UCSD-AML1 (cell line): ENCODE data around the gene CKS1B.
A peak's percentile ranks its signal among the peaks of the same experiment; 100 is the strongest.

ENCODE experiments used
- DNase-seq: peaks from one replicate; lab custom pipeline; 2025; ENCODE audit not compliant: unreplicated experiment; lab: John Stamatoyannopoulos, UW

CKS1B gene

DNA sequence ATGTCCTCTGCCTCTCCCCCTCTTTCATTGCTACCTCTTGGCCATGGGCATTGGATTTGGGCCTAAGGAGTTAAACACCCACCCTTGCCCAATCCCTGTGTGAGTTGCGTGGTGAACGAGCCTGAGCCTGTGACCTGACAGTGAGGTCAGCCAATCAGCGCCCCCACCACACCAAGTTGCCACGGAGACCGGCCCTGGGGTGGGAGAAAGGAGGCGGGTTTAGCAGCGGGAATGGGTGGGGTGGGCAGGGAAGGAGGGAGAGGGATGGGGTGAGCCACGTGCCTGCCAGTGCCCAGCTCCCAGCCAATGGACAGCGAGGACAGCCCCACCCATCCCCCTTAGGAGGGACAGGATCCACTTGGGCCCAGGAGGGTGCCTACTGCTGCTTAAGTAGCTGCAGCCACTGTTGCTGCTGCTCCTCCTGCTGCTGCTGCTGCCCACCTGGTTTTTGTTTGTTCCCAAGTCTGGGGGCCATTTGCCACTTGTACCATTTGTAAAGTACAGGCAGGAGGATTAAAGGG, 37.6 kb downstream of the CKS1B start:
- peak; percentile 60 for DNase-seq

DNA sequence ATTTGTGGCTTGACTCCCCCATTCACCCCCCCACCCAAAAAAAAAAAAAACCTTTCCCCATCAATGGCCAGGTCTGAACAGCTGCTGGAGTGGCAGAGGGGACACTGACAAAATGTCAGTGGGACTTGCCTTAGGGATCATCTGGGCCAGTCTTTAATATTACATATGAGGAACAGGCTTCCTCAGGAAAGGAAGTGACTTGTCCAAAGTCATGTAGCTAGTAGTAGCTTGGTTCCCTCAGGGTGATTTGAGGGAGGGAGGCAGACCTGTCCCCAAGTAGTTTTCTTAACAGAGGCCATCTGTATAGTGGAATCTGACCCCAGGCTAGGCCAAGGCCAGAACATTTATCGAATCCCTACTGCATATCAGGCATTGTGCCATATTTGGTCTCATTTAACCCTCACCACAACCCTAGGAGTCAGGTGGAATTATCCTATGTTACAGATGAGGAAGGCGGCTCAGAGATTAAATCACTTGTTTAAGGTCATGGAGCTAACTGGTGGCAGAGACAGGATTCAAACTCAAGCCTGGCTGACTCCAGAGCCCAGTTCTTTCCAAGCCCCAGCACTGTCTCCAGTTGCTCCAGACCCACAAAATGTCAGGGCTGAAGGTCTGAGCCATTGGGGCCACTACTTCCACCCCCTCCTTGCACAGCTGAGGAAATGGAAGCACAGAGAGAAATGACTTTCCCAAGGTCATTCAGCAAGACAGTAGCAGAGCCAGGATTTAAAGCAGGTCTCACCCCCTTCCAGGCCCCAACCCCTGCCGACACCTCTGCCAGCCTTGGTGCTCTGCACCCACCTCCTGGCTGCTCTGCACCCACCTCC, 38.5 kb downstream of the CKS1B start:
- DNase-seq, result no peak

DNA sequence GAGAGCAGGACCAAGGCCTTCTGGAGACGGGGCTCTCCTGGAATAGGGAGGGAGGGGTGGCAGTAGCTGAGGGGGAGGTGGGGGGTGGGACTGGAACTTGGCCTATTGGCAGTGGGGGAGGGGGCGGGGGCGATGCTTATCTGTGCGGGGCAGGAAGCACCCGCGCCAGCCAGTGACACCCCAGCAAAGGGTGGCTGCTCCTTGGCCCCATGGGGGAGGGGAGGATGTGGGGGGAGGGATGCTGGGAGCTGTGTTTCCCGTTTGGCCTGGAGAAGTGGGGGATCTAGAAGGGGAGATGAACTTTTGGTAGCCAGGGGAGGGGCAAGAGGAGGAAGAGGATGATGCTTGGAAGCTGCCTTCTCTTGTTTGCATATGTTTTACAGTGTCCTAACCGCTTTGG, 39.2 kb downstream of the CKS1B start:
- peak; percentile 80 for DNase-seq

DNA sequence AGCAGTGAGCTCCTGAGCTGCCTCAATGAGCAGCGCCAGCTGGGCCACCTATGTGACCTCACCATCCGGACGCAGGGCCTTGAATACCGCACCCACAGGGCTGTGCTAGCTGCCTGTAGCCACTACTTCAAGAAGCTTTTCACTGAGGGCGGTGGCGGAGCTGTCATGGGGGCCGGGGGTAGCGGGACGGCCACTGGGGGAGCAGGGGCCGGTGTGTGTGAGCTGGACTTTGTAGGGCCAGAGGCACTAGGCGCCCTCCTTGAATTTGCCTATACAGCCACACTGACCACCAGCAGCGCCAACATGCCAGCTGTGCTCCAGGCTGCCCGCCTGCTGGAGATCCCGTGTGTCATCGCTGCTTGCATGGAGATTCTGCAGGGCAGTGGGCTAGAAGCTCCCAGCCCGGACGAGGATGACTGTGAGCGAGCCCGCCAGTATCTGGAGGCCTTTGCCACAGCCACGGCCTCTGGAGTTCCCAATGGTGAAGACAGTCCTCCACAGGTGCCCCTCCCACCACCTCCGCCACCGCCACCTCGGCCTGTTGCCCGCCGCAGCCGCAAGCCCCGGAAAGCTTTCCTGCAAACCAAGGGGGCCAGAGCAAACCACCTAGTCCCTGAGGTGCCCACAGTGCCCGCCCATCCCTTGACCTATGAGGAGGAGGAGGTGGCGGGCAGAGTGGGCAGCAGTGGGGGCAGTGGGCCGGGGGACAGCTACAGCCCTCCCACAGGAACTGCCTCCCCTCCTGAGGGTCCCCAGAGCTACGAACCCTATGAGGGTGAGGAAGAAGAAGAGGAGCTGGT, 40.4 kb downstream of the CKS1B start:
- DNase-seq, result no peak

DNA sequence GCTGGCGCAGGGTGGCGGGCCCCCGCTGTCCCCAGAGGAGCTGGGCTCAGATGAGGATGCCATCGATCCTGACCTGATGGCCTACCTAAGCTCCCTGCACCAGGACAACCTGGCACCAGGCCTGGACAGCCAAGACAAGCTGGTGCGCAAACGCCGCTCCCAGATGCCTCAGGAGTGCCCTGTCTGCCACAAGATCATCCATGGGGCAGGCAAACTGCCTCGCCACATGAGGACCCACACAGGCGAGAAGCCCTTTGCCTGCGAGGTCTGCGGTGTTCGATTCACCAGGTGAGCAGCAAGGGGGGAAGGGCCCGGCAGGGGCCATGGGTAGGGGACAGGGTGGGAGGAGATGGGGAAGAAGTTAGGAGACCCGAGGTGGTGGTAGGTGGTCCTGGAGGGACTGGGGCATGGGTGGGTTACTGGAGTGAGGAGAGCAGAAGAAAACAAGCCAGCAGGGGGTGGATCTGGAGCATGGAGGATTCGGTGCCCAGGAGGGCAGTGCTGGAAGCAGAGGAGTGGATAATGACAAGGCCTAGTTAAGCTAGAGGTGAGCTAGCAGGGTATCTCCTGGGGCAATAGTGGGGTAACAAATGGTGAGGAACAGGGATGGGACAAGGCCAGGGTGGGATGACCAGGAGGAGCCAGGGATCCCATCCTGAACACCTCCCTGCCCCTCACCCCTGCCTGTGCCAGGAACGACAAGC, 41.2 kb downstream of the CKS1B start:
- no peak for DNase-seq

DNA sequence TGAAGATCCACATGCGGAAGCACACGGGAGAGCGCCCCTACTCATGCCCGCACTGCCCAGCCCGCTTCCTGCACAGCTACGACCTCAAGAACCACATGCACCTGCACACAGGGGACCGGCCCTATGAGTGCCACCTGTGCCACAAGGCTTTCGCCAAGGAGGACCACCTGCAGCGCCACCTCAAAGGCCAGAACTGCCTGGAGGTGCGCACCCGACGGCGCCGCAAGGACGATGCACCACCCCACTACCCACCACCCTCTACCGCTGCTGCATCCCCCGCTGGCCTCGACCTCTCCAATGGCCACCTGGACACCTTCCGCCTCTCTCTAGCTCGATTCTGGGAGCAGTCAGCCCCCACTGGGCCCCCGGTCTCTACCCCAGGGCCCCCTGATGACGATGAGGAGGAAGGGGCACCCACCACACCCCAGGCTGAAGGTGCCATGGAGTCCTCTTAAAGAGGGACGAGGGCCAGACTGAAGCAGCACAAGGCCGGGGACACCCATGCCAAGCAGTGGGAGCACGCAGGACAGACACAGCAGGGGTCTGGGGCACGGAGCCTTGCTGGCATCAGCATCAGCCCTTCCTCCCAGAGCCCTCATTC, 41.9 kb downstream of the CKS1B start:
- no peak for DNase-seq

DNA sequence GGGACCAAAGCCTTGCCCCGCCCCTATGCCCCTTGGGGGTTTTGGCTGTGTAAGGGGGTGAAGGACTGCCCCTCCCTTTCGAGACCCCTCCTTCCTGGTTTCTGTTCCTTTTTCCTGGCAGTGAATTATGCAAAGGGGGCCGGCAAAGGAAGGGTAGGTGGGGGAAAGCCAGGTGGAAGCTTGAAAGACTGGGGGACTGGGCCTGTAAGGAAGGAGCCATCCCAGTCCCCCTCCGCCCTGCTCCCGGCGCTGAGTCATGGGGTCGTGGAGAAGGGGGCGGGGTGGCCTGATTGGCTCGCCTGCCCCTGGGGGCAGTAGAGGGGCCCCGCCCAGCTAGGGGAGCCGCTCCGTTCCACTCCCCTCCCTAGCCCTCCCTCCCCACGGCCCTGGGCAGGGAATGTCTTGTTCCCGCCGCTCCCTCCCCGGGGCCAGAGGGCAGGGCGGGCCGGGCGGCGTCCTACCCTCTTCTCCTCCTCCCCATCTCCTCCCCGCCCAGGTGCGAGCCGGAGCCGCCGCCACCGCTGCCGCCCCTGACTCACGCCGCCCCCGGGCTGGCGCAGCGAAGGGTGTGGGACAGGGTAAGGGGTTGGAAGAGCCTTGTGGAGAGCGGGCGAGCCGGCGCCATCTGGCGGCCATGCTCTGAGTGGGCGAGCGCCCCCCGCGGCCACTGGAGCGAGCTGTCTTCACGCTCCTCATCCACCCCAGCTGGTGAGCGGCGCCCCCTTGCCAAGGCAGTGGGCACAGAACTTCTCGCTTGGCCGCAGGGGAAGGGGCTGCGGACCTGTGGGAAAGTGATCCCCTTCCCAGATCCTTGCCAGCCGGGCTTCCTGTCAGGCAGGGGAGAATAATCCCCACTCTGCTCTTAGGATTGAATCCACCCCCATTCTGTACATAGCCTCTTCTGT, 42.8 kb downstream of the CKS1B start:
- DNase-seq, result peak; percentile 90

DNA sequence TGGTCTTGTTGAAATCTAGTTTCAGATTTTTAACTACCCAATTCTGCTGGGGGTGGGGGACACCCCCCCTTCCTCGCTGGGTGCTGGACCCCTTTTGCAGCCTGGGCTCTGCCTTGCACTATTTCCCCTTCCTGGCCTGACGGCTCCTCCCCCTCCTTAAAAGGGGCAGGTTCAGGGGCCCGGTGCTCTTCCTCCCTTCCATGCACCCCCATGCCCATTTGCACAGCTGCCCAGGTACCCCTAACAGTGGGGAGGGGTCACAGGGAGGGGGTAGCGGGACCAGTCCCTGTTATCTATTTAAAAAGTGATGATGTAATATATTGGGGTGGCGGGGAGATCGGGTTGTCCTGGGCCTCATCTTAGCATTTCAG, 43.5 kb downstream of the CKS1B start:
- no peak for DNase-seq

DNA sequence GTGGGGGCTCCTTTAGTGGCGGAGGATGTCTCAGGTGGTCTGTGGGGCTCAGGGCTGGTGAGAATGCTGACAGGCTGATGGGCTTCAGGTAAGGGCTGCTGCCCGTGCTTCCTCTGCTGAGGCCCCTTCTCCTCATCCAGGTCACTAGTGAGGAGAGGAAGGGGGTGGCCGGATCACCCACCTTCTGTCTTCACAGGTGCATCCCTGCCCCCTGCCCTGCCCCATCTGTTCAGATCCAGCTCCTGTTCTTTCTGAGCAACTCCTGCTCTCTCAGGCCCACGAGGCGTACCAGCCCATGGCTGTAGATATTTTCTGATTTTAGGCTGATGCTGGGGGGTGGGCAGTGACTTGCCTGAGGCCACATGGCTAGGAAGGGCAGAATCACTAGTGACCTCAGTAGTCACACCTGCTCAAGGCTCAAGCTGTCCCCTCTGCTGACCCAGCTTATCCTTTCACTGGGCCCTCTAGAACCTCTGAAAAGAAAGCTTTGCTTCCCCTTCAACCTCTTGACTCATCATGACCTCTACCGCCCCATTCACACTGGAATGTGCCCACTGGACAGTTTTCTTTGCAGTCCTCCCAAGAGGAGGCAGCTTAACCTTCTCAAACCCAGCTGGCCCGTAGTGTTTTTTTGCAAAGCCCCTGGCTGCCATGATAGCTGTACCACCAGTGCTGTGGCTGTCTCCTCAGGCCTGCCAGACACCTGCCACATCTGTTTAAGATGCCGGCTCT, 44.3 kb downstream of the CKS1B start:
- no peak for DNase-seq

DNA sequence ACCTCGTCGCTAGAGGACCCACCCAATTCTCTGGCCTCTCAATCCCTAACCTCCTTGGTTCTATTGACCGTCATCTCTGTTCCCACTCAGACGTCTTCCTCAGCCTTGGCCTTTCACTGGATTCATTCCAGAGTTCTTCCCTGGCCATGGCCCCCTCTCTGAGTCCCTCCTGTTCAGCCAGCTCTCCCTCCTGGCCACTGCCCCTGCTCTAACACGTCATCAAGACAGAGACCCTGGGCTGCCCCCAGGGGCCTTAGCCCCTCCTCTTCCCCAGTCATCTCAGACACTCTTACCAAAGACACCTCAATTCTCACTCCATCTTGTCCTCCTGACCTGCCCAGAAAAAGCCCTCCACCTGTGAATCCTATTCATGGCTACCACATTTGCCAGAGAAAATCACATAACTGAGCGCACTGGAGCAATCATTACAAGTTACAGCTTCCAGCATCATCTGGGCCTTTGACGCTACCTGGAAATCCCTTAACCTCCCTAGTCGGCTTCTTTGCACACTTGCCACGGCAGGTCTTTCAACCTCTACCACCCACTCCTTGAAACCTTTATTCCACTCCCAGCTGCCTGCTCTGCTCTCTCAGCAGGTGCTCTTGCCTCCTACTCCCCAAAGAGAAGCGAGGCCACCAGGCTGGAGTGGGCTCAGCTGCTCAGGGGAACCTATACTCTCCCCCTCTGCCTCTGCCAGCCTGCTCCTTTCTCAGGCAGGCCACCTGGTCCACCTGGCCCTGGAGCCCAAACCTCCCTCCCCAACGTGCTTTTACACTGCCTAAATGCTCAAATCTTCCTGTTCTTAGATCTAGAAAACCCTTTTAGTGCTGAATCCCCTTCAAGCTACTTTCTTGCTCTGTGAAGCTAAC, 45.1 kb downstream of the CKS1B start:
- no peak for DNase-seq

DNA sequence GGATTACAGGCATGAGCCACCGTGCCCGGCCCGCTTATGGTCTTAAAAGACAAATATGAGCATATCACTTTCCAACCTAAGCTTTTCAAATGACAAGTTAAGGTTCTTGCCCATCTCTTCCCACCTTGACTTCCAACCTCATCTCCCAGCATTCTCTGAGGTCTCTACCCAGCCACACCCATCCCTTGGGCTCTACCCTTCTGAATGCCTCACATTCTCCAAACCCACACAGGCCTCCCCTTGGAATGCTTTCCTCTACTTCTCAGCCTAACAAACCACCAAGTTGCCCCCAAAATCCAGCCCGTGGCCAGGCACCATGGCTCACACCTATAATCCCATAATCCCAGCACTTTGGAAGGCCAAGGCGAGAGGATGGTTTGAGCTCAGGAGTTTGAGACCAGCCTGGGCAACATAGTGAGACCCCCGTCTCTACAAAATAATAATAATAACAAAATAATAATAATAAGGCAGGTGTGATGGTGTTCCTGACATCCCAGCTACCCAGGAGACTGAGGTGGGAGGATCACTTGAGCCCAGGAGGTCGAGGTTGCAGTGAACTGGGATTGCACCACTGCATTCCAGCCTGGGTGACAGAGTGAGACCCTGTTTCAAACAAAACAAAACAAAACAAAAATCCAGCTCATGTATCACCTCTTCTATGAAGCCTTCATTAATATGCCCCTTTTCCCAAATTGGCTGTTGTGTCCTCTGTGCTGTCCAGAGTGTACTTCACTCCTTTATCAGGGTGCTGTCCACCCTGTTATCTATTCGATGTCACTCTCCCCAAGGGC, 47.9 kb downstream of the CKS1B start:
- DNase-seq, result no peak

DNA sequence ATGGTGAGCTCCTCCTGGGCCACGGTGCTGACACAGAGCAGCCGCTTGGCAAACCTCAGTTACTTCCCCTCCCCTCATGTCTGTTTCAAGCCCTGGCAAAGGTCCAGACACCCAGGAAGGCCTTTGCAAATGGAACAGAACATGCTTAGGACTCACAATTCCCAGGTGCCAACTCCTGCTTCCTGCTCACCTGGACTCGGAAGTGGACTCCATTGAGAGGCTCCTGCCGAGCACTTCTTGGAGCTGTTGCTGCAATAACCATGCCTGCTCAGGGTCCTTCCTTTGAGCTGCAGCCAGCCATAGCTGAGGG, 48.4 kb downstream of the CKS1B start:
- DNase-seq, result no peak

DNA sequence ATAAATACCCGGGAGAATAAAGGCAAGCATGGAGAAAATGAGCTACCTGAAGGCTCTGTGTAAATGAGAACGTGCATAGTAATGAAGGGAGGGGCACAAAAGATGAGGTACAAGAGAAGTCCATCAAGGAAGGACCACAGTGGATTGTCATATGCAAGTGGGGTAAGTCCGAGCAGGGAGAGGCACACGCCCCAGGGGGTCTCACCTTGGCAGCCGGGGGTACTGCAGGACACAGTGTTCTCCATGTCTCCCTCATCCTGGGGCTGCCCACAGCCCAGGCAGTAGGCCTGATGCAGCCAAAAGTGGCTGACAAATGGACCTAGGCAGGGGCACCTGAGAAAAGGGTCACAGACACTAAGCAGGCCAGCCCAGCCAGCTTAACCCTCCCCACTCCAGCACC, 49.1 kb downstream of the CKS1B start:
- no peak for DNase-seq

DNA sequence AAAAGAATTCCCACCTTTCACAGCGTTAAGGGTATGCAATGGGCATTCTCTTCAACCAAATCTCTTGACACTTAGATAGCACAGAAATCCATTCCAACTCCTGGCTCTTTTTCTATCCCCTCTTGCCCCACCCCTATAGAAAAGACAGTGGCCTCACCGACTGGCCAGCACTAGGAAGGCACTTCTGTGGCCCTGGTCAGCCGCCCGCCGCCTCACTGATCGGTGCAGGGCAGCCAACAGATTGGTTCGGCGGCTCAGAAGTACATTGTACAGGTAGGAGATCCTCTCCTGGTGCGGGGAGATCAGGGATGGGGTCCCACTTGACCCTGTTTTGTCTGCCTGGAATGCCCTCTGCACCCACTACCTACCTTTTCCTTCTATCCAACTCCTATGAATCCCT, 49.8 kb downstream of the CKS1B start:
- DNase-seq, result no peak

DNA sequence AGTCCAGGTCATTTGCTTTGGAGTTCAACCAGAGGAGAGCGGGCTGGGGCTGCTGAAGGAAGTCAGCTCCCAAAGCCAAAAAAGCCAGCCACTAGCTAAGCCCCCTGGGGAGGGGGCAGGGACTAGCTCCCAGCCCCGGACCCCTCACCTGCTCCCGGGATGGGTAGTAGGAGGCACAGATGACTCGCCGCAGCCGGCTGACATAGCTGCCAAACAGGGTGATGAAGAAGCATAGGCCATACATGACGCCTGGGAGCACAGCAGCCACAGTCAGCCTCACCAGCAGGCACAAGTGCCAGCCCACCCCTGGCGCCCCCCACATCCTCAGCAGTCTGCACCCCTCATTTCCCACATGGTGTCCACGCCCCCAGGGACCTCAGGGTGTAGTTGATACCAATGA, 51.7 kb downstream of the CKS1B start:
- no peak for DNase-seq

DNA sequence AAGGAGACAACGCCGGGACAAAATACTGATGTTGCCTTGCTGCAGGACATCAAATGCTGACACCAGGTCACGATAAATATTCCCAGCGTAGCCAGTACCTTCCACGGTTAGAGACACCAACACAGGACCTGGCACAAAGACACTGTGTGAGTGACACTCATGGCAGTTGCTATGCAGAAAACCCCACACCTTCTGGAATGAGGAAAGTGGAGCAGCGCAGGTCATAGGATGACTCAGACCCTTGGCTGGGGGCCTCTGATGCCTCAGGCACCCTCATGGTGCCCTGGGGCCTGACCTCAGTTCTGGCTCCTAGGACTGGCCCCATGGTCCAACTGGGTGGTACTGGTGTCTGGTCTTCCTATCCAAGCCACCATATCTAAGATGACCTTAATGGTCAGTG, 52.1 kb downstream of the CKS1B start:
- no peak for DNase-seq
